Spleen (tissue), 7 donors: ENCODE measurements around the gene PSMC6.

Source experiments
- CTCF ChIP-seq, 11 experiments: fragments of 200-600 bp in 7 of 11; fragments of 450-650 bp in 4 of 11; sonication (generic) in 4 of 11; IDR thresholded peaks in 8 of 11; conservative IDR thresholded peaks in 3 of 11; 1 replicate in 7 of 11; 2 replicates in 4 of 11; pipeline versions ENCODE4 v1.4.0 to v1.8.0; 2016 to 2021; ENCODE audit warnings: antibody characterized with exemption in 11 of 11, inconsistent platforms in 4 of 11, mild to moderate bottlenecking in 1 of 11
- POLR2A ChIP-seq, 3 donors: fragments of 450-650 bp; IDR thresholded peaks; one replicate each; pipeline ENCODE4 v1.5.1; 2017; ENCODE audit warnings: antibody characterized with exemption in 3 of 3, mild to moderate bottlenecking in 1 of 3
- POLR2AphosphoS5 ChIP-seq, 3 donors: sonication (generic); formaldehyde crosslinking; IDR thresholded peaks; one replicate each; pipeline ENCODE4 v1.5.1; 2017; ENCODE audit warnings: antibody characterized with exemption in 3 of 3
- donor health status: DM: no; HTN: no; CAD: no; lungs with moderate emphysema.
- donor health status: DM: no; HTN: no; CAD: no.
- donor health status: DM: no; HTN: no; CAD: no.

GRCh38 chr14:52693036-52693435 is 14.0 kb upstream of the PSMC6 start:
- TF ChIP-seq CTCF (IDR thresholded peaks at IDR 0.05 in 8 of 11, conservative IDR thresholded peaks at IDR 0.05 in 3 of 11) (no peak), POLR2A (IDR thresholded peaks at IDR 0.05) (no peak), POLR2AphosphoS5 (IDR thresholded peaks at IDR 0.05) (no peak)
